ENCODE results near the gene SLAMF1. TPM values are rescaled to one million over a fixed set of nuclear protein-coding genes. Genes with fewer than 3 reads are reported as not detected.

Gene SLAMF1
- total RNA-seq, 1 experiment from 2014 or later = not detected

- Histone ChIP-seq H3K4me3 (ENCODE audit: insufficient read depth, low read depth, low read length) (no peak overlapping the region), H3K27me3 (ENCODE audit: control insufficient read depth, insufficient read depth, low read length) (no peaks in the 10 kb centered on the region; the same call in 1 of the 2 replicates), H3K36me3 (replicated peaks; ENCODE audit: control insufficient read depth, insufficient read depth, low read length) (no peaks in the 10 kb centered on the region)
- DNase-seq = no peak
These were observed 7.9 kb downstream of the SLAMF1 start for GRCh38 chr1:160638926-160639325.

- DNase-seq = no peak
- H3K4me3 ChIP-seq (ENCODE audit: insufficient read depth, low read depth, low read length) = no peak overlapping the region
- H3K36me3 ChIP-seq (replicated peaks; ENCODE audit: control insufficient read depth, insufficient read depth, low read length) = no peaks in the 10 kb centered on the region
- no peaks in the 10 kb centered on the region; the same call in 1 of the 2 replicates for H3K27me3 ChIP-seq (ENCODE audit: control insufficient read depth, insufficient read depth, low read length)
These were observed 8.3 kb downstream of the SLAMF1 start for GRCh38 chr1:160638540-160638857.

- Histone ChIP-seq H3K36me3 (replicated peaks; ENCODE audit: control insufficient read depth, insufficient read depth, low read length) (no peaks in the 10 kb centered on the region), H3K4me3 (ENCODE audit: insufficient read depth, low read depth, low read length) (no peak overlapping the region), H3K27me3 (ENCODE audit: control insufficient read depth, insufficient read depth, low read length) (no peaks in the 10 kb centered on the region; the same call in 1 of the 2 replicates)
- DNase-seq = no peak
These were observed 8.9 kb downstream of the SLAMF1 start for GRCh38 chr1:160637821-160638539.

GRCh38 chr1:160637065-160637464 is 9.8 kb downstream of the SLAMF1 start:
- Histone ChIP-seq H3K4me3 (ENCODE audit: insufficient read depth, low read depth, low read length) (no peak overlapping the region), H3K27me3 (ENCODE audit: control insufficient read depth, insufficient read depth, low read length) (no peaks in the 10 kb centered on the region; the same call in 1 of the 2 replicates), H3K36me3 (replicated peaks; ENCODE audit: control insufficient read depth, insufficient read depth, low read length) (no peaks in the 10 kb centered on the region)
- no peak for DNase-seq

- DNase-seq = no peak
- no peaks in the 10 kb centered on the region for H3K36me3 ChIP-seq (replicated peaks; ENCODE audit: control insufficient read depth, insufficient read depth, low read length)
These were observed 10.3 kb downstream of the SLAMF1 start for GRCh38 chr1:160636547-160636946.

GRCh38 chr1:160636076-160636475 is 10.8 kb downstream of the SLAMF1 start:
- H3K36me3 ChIP-seq (replicated peaks; ENCODE audit: control insufficient read depth, insufficient read depth, low read length) = no peaks in the 10 kb centered on the region
- no peak overlapping the region for H3K4me3 ChIP-seq (ENCODE audit: insufficient read depth, low read depth, low read length)
- no peaks in the 10 kb centered on the region; the same call in 1 of the 2 replicates for H3K27me3 ChIP-seq (ENCODE audit: control insufficient read depth, insufficient read depth, low read length)
- no peak for DNase-seq

More at GRCh38 chr1:160636547-160636946, 10.3 kb downstream of the SLAMF1 start:
- no peaks in the 10 kb centered on the region; the same call in 1 of the 2 replicates for H3K27me3 ChIP-seq (ENCODE audit: control insufficient read depth, insufficient read depth, low read length)
- no peak overlapping the region for H3K4me3 ChIP-seq (ENCODE audit: insufficient read depth, low read depth, low read length)

GRCh38 chr1:160634543-160635491 is 12.0 kb downstream of the SLAMF1 start:
- no peak for DNase-seq
- no peak overlapping the region for H3K4me3 ChIP-seq (ENCODE audit: insufficient read depth, low read depth, low read length)
- H3K27me3 ChIP-seq (ENCODE audit: control insufficient read depth, insufficient read depth, low read length) = no peaks in the 10 kb centered on the region; the same call in 1 of the 2 replicates
- no peaks in the 10 kb centered on the region for H3K36me3 ChIP-seq (replicated peaks; ENCODE audit: control insufficient read depth, insufficient read depth, low read length)

- H3K27me3 ChIP-seq (ENCODE audit: control insufficient read depth, insufficient read depth, low read length) = no peaks in the 10 kb centered on the region; the same call in 1 of the 2 replicates
- H3K4me3 ChIP-seq (ENCODE audit: insufficient read depth, low read depth, low read length) = no peak overlapping the region
- H3K36me3 ChIP-seq (replicated peaks; ENCODE audit: control insufficient read depth, insufficient read depth, low read length) = no peaks in the 10 kb centered on the region
- no peak for DNase-seq
These were observed 13.4 kb downstream of the SLAMF1 start for GRCh38 chr1:160633330-160633903.

GRCh38 chr1:160631983-160632625 is 14.7 kb downstream of the SLAMF1 start:
- H3K27me3 ChIP-seq (ENCODE audit: control insufficient read depth, insufficient read depth, low read length) = no peaks in the 10 kb centered on the region
- DNase-seq = no peak

GRCh38 chr1:160630523-160631451 is 16.1 kb downstream of the SLAMF1 start:
- H3K36me3 ChIP-seq (replicated peaks; ENCODE audit: control insufficient read depth, insufficient read depth, low read length) = no peaks in the 10 kb centered on the region
- H3K4me3 ChIP-seq (ENCODE audit: insufficient read depth, low read depth, low read length) = no peak overlapping the region
- no peaks in the 10 kb centered on the region for H3K27me3 ChIP-seq (ENCODE audit: control insufficient read depth, insufficient read depth, low read length)
- DNase-seq = no peak

More at GRCh38 chr1:160631983-160632625, 14.7 kb downstream of the SLAMF1 start:
- Histone ChIP-seq H3K36me3 (replicated peaks; ENCODE audit: control insufficient read depth, insufficient read depth, low read length) (no peaks in the 10 kb centered on the region), H3K4me3 (ENCODE audit: insufficient read depth, low read depth, low read length) (no peak overlapping the region)

GRCh38 chr1:160629286-160630210 is 17.3 kb downstream of the SLAMF1 start:
- Histone ChIP-seq H3K27me3 (ENCODE audit: control insufficient read depth, insufficient read depth, low read length) (no peaks in the 10 kb centered on the region), H3K36me3 (replicated peaks; ENCODE audit: control insufficient read depth, insufficient read depth, low read length) (no peaks in the 10 kb centered on the region), H3K4me3 (ENCODE audit: insufficient read depth, low read depth, low read length) (no peak overlapping the region)
- DNase-seq = no peak

GRCh38 chr1:160628799-160629263 is 18.0 kb downstream of the SLAMF1 start:
- DNase-seq = no peak
- H3K4me3 ChIP-seq (ENCODE audit: insufficient read depth, low read depth, low read length) = no peak overlapping the region
- no peaks in the 10 kb centered on the region for H3K36me3 ChIP-seq (replicated peaks; ENCODE audit: control insufficient read depth, insufficient read depth, low read length)
- no peaks in the 10 kb centered on the region for H3K27me3 ChIP-seq (ENCODE audit: control insufficient read depth, insufficient read depth, low read length)
